HG02571 (cell line): ENCODE results near the gene TMEM170A.

ENCODE experiments used
- ATAC-seq: cut with Tn5 transposase; IDR thresholded peaks from one replicate; pipeline ENCODE4 v1.9.1; 2021; ENCODE audit warnings: mild to moderate bottlenecking, moderate library complexity; ENCODE audit not compliant: unreplicated experiment

Gene TMEM170A

DNA sequence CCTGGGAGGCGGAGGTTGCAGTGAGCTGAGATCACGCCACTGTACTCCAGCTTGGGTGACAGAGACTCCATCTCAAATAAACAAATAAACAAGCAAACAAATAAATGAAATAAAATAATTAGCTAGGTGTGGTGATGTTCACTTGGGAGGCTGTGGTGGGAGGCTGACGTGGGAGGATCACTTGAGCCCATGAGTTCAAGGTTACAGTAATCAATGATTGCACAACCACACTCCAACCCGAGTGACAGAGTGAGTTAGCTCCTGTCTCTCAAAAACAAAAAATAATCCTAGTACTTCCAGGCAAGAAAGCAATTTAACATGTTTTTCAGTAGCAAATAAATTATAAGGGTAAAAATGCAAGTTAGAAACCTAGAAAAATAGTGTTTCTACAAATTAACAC is 57.5 kb downstream of the TMEM170A start:
- ATAC-seq = no peak

DNA sequence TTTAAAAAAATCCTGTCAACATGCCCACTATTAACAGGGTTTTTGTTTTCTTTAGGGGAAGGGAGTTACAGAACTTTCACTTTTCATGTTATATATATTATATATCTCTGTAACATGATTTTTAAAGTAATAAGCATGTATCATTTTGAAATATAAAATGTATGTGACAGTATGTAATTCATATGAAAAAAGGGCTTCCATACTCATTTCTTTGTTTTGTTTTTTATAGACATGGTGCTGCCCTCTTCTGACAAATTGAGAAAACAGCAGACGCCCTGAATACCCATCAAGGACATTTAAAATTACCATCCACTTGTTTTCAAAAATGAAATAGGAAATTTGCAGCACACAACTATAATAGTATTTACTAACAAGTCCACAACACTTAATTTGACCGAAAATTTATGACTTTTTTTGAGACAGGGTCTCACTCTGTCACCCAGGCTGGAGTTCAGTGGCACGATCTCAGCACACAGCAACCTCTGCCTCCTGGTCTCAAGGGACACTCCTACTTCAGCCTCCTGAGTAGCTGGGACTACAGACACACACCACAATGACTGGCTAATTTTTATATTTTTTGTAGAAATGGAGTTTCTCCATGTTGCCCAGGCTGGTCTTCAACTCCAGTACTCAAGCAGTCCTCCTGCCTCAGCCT is 61.5 kb downstream of the TMEM170A start:
- no peak for ATAC-seq

DNA sequence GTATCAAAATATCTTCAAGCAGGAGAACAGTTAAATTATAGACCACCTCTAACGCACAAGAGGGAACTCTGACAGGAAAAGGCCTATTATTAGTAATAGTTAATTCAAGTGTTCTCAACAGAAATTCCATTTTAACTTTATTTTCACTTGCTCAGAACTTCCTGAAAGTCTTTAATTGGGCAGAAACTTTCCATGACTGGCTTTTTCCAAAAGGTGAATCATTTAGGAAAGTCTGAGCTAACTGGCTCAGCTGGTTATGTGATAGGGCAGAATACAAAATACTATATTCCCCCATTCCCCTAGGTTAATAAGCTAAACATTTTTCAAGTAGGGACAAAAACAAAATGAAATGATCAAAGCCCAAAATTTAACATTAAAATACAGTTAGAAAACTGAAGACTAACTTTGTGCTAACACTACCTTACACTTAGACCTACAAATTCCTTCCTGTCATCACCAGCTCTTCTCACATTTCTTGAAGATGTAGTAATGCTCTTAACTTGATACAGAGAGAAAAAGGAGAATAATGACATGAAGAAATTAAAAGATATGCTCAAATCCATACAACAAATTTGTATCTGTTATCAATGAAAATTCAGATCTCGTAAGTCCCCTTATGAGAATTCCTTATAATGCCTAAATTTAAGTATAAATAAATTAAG is 62.2 kb downstream of the TMEM170A start:
- no peak for ATAC-seq

DNA sequence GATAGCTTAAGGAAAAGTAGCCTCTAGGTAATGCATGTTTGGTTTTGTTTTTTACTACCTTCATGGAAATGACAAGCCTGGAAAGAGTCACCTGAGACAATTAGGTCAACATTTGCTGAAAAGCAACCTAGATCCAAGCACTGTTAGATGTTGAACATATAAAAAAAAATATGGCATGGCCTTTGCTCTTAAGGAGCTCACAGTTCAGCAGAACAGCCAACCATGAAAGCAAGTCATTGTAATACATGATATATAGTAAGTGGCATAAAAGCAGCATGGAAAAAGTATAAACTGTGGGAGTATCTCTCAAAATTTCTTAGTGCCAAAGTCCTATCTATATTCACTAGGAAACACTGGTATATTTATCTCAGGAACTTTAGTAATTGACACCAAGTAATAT is 62.8 kb downstream of the TMEM170A start:
- no peak for ATAC-seq

DNA sequence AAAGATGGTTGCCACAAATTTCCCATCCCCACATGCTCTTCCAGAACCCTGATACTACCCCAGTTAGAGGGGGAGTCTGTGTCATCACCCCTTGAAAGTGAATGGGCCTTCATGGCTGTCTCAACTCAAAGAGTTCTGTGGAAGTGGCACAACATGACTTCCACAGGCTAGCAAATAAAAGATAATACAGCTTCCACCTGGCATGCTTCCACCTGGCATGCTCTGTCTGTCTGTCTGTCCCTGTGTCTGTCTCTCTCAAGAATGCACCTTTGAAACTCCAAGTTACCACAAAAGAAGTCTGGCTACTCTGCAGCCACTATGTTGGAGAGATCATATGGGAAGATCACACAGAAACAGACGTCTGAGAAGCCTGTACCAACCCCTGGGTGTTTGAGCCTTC is 66.2 kb downstream of the TMEM170A start:
- no peak for ATAC-seq

DNA sequence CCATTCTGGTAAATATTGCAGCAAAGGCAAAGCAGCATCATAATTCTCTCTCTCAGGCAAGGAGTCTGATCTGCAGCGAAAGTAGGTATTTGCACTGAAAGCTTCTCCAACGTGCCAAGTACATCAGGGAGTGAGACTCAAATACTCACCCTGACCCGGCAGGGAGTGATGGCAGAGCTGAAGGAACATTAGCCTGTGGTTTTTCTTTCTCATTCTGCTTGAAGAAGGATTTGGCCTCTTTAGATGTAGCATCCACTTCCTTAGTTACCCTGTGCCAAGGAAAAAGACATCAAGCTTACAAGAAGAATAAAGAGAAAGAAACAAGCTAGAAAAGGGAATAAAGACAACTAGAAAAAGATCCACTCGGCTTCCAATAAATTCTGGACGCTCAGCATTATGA is 69.5 kb downstream of the TMEM170A start:
- no peak for ATAC-seq
